GM10248 (cell line): ENCODE data around the gene CETP.
A peak's percentile ranks its signal among the peaks of the same experiment; 100 is the strongest.

ENCODE experiments used
- CTCF ChIA-PET: fragments of 300-600 bp; sonication (Branson Sonifier 250); formaldehyde crosslinking; extraction: SDS; loops from one replicate; lab custom pipeline; 2021; ENCODE audit warnings: antibody characterized with exemption; lab: Yijun Ruan, JAX
- POLR2A ChIA-PET: fragments of 350-650 bp; sonication (Branson Sonifier 250); formaldehyde crosslinking; extraction: SDS; loops from one replicate; lab custom pipeline; 2020; ENCODE audit warnings: antibody characterized with exemption; lab: Yijun Ruan, JAX
- DNase-seq: peaks from one replicate; pipeline ENCODE4 v3.0.0; 2012; ENCODE audit errors: extremely low spot score
- TF ChIP-seq, protein P1 (sequence below): IDR thresholded peaks from 2 replicates; pipeline ENCODE4 v1.5.1; 2012; ENCODE audit warnings: mild to moderate bottlenecking, low read depth; ENCODE audit errors: extremely low read depth, missing control alignments, control extremely low read depth

Gene CETP

DNA sequence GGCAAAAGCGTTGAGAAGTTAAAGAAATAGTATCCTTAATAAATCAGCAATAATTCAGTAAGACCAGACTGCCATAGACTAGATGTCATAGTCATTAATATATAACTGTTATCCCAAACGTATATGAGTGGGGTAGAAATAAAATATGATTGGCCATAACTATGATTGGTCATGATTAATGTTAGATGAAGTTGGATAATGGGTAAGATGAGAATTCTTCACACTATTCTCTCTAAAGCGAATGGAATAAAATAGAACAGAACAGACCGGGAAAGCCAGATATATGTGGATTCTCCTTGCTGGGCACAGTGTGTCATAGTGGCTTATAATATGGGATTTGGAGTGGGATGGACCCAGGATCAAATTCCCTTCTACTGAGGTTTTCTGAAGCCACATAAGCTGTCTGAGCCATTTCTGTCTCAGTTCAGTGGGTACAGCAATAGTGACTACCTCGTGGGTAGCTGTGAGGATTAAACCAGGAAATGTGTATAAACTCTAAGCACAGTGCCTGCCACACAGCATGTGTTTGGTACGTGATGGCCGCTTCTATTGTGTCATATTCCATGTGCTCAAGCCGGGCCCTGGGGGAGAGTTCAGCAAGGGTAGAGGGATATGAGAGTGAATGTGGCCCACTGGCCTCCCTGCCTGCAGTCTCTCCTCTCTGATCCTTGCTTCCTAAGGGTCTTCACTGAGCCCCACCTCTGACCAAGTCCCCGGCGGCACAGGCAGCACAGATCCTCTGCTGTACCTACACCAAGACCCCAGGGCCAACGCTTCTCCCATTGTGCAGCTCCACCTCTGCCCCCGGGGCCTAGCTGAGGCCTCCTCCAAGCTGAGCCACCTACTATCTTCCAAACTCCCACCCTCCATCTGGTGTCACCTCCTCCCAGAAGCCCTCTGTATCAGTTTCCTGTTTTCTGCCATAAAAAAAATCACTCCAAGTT, 3.7 kb downstream of the CETP start:
- no peak for DNase-seq
- TF ChIP-seq, protein P1, sequence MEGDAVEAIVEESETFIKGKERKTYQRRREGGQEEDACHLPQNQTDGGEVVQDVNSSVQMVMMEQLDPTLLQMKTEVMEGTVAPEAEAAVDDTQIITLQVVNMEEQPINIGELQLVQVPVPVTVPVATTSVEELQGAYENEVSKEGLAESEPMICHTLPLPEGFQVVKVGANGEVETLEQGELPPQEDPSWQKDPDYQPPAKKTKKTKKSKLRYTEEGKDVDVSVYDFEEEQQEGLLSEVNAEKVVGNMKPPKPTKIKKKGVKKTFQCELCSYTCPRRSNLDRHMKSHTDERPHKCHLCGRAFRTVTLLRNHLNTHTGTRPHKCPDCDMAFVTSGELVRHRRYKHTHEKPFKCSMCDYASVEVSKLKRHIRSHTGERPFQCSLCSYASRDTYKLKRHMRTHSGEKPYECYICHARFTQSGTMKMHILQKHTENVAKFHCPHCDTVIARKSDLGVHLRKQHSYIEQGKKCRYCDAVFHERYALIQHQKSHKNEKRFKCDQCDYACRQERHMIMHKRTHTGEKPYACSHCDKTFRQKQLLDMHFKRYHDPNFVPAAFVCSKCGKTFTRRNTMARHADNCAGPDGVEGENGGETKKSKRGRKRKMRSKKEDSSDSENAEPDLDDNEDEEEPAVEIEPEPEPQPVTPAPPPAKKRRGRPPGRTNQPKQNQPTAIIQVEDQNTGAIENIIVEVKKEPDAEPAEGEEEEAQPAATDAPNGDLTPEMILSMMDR, result no peak
- ChIA-PET CTCF (interaction anchor here (0.6 to 16.9 kb wide), 35 partner anchors 13 to 457 kb away, joined by 3 to 376 read pairs (median 6); partner anchors contain the start of genes CPNE2, NLRC5 and SLC12A3), POLR2A (interaction anchor here (0.6 to 1.5 kb wide), 2 partner anchors 18 to 33 kb away, joined by 3 to 4 read pairs; no protein-coding TSS in a partner anchor)

DNA sequence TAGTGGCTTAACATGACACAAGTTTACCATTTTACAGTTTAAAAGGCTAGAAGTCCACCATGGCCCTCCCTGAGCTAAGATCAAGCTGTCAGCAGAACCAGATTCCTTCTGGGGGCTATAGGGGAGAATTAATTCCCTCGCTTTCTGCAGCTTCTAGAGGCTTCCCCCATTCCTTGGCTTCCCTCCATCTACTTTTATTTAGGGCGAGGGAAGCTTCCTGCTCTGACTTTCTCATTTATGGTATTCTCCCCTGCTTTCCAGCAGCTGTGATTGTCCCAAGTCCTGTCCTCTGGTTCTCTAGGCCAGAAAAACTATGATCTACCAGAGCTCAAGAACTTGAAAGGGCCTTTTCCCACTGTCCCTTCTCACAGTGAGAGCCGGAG, 4.3 kb downstream of the CETP start:
- ChIA-PET CTCF (interaction anchor here (0.7 to 16.9 kb wide), 21 partner anchors 13 to 456 kb away, joined by 3 to 376 read pairs (median 9); partner anchors contain the start of genes CPNE2, NLRC5 and SLC12A3), POLR2A (interaction anchor here (0.6 kb wide), 1 partner anchor 34 kb away, joined by 3 read pairs; no protein-coding TSS in a partner anchor)
- DNase-seq, result no peak
- TF ChIP-seq, protein P1, result no peak

DNA sequence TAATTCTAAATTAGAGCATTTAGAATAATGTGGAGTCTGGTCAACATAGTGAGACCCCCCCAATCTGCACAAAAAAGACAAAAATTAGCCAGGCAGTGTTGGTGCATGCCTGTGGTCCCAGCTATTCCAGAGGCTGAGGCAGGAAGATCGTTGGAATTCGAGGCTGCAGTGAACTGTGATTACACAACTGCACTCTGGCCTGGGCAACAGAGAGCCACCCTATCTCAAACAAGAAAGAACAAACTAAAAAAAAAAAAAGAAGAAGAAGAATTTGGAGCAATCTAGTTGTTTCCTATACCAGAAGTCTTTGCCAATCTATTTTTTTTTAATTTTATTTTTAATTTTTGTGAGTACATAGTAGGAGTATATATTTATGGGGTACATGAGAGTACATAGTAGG, 6.0 kb downstream of the CETP start:
- no peak for DNase-seq
- POLR2A ChIA-PET, result interaction anchor here (0.6 kb wide), 1 partner anchor 52 kb away, joined by 3 read pairs; no protein-coding TSS in a partner anchor
- TF ChIP-seq, protein P1, result no peak
- CTCF ChIA-PET, result interaction anchor here (0.8 to 16.9 kb wide), 11 partner anchors 13 to 146 kb away, joined by 3 to 376 read pairs (median 22); partner anchors contain the start of genes NLRC5 and SLC12A3

- no peak for DNase-seq
- ChIA-PET POLR2A (interaction anchor here (0.6 to 1.4 kb wide), 2 partner anchors 22 to 38 kb away, joined by 3 to 4 read pairs; partner anchors contain the start of gene HERPUD1), CTCF (interaction anchor here (1.1 to 16.9 kb wide), 7 partner anchors 11 to 123 kb away, joined by 3 to 376 read pairs (median 5); partner anchors contain the start of genes CPNE2 and NLRC5)
- TF ChIP-seq, protein P1, result no peak
Measured at GRCh38 chr16:56969769-56970168, 8.0 kb downstream of the CETP start.

DNA sequence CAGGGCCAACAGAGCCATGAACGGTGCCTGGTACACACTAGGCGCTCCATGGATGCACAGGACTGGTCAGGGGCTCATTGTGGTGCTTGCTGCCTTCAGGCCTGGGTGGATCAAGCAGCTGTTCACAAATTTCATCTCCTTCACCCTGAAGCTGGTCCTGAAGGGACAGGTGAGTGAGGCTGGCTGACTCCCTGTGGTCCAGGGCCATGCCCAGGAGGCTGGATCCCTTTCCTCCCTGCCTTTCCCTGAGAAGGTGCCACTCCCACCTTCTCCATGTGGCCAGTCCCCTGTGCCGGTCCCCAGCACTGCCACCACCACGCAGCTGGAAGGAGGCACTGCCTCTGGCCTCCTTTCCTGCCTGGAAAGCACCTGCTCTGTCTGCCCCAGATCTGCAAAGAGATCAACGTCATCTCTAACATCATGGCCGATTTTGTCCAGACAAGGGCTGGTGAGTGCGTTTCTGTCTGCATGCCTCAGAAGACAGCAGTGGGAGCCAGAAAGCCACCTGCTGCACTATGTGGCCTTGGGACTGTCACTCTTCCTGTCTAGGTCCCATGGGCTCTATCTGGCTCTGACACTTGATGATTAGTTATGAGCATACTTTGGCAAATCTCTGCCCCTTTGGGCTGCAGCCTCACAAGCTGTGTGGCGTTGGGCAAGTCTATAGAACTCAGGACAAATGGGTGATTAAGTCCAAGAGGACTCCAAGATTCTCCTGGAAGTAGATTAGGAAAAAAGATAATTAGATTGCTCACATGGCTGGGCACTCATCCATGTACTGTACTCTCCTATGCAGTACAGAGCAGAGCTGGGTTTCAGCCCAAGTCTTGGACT, 9.4 kb downstream of the CETP start:
- TF ChIP-seq, protein P1, result no peak
- ChIA-PET CTCF (interaction anchor here (0.7 to 20.3 kb wide), 11 partner anchors 4 to 195 kb away, joined by 3 to 376 read pairs (median 6); partner anchors contain the start of genes CETP and NLRC5), POLR2A (interaction anchor here (1.3 kb wide), 1 partner anchor 11 kb away, joined by 4 read pairs; no protein-coding TSS in a partner anchor)
- DNase-seq, result peak; percentile 64
